ENCODE results near the gene CHMP3.

CHMP3 gene

GRCh38 chr2:86477349-86477748 lies 85.9 kb downstream of the CHMP3 start:
- H3K4me1 Mint-ChIP-seq, result peaks cover 34% of the 10 kb centered on the region
- no peak overlapping the region for H3K4me3 Mint-ChIP-seq
- no peaks in the 10 kb centered on the region for H3K9me3 Mint-ChIP-seq
- H3K27ac Mint-ChIP-seq, result peak overlapping the region; percentile 18
- H3K36me3 Mint-ChIP-seq, result peaks cover 100% of the 10 kb centered on the region
- no peak for ATAC-seq
- no peak for DNase-seq (ENCODE audit: low spot score in 2 of 2)

DNA sequence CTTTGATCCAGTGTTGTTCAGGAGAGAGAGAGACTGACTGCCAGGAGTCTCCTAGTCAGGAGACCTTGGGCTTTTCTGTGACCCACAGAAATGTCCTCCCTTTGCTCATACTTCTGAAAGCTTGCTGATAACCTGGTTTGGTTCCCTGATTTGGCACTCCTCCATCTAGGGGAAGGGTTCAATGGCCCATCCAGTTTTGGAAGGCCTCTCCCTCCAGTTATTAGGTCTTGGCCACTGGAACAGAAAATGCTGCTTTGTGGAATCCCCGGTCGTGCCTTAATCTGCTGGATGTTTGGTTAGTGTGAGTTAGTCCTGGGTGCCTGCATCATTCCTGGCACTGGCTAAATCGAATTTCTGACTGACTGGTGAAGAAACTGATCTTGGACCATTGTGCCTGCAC lies 86.3 kb downstream of the CHMP3 start:
- no peak for DNase-seq (ENCODE audit: low spot score in 2 of 2)
- Mint-ChIP-seq H3K4me1 (peaks cover 31% of the 10 kb centered on the region), H3K9me3 (no peaks in the 10 kb centered on the region), H3K36me3 (peaks cover 100% of the 10 kb centered on the region), H3K27ac (peak overlapping the region; percentile 18), H3K4me3 (no peak overlapping the region)
- no peak for ATAC-seq

- Mint-ChIP-seq H3K4me3 (no peak overlapping the region), H3K27ac (peak overlapping the region; percentile 18), H3K36me3 (peaks cover 99% of the 10 kb centered on the region), H3K4me1 (peaks cover 27% of the 10 kb centered on the region), H3K9me3 (no peaks in the 10 kb centered on the region)
- ATAC-seq (no peak), DNase-seq (ENCODE audit: low spot score in 2 of 2) (no peak)
These were observed 87.2 kb downstream of the CHMP3 start for GRCh38 chr2:86476092-86476491.

DNA sequence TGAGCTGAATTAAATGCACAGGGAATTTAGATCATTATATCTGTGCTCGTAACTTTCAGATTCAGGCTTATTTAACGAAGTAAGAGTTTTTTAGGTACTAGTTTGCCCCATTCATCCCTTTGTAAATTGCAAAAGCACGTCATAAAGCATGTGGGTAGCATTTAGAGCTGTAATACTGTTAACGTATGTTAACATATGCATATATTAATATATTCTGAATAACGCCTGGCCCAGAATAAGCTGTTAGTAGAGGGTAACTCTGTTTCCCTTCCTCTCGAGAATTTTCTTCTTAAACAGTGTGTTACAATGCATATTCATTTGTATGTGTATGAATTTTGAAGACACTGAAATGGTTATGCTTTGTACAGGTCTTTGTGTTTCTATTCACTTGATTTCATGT lies 91.6 kb downstream of the CHMP3 start:
- DNase-seq (ENCODE audit: low spot score in 2 of 2), result no peak
- H3K9me3 Mint-ChIP-seq, result no peaks in the 10 kb centered on the region
- H3K36me3 Mint-ChIP-seq, result peaks cover 99% of the 10 kb centered on the region
- H3K27ac Mint-ChIP-seq, result no peak overlapping the region
- no peak for ATAC-seq
- H3K4me1 Mint-ChIP-seq, result peaks cover 43% of the 10 kb centered on the region
- H3K4me3 Mint-ChIP-seq, result no peak overlapping the region

DNA sequence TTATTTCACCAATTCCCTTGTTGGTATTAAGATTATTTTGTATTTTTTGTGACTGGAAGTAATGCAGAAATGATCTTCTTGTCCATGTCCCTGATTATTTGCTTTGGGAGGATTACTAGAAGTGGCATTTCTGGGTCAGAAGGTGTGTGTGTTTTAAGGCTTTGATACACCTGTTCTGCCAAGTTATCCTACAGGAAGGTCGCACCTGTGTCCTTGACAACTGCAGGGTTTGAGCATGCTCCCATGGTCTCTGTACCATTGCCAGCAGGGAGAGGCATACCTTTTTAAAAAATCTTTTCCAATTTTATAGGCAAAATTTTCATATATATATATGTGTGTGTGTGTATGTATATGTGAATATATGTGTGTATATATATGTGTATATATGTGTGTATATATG lies 92.4 kb downstream of the CHMP3 start:
- ATAC-seq, result no peak
- H3K36me3 Mint-ChIP-seq, result peaks cover 99% of the 10 kb centered on the region

DNA sequence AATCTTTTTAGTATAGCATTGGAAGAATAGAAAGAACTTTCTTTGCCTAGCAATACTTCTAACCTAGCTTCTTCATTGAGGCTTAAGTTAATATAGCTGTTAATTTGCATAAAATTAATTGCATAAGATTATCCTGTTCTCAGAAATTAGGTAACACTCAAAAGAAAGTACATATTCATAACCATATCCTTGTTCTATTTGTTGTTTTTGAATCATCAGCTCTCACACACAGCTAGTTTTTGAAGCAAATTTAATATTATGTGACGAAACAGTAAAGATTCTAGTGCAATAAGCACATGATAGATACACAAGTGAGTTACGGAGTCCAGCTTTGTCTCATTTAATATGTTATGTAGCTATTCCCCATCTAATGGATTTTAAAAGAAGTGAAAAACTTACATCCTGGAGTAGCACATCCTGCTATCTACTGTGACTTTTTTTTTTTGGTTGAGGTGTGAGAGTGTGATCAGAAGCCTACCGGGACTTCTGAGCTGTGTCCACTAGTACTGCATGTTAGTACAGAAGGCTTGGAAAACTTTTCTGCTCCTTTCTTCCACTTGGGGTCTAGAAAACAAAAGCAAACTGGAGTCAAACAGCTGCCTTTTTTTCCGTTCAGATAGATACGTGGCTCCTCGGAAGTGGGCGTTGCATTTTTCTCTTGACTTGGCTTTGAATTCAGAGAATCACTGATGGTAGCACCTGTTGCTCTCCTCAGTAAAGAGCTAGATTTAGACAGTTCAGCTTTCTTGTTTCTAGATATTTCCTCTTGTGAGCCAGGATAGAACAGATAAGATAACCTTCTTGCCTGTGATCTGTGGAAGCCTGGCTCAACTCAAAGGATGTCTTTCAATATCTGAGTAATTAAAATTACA lies 94.8 kb downstream of the CHMP3 start:
- no peak for DNase-seq (ENCODE audit: low spot score in 2 of 2)
- Mint-ChIP-seq H3K4me1 (peaks cover 43% of the 10 kb centered on the region), H3K27ac (no peak overlapping the region), H3K36me3 (peaks cover 99% of the 10 kb centered on the region), H3K9me3 (no peaks in the 10 kb centered on the region), H3K4me3 (peak overlapping the region; percentile 35)
- no peak for ATAC-seq

More for the DNA sequence above, 92.4 kb downstream of the CHMP3 start:
- peaks cover 37% of the 10 kb centered on the region for H3K4me1 Mint-ChIP-seq
- no peak for DNase-seq (ENCODE audit: low spot score in 2 of 2)
- no peak overlapping the region for H3K4me3 Mint-ChIP-seq
- no peak overlapping the region for H3K27ac Mint-ChIP-seq
- no peaks in the 10 kb centered on the region for H3K9me3 Mint-ChIP-seq

- Mint-ChIP-seq H3K4me1 (peaks cover 47% of the 10 kb centered on the region), H3K36me3 (peaks cover 99% of the 10 kb centered on the region), H3K9me3 (no peaks in the 10 kb centered on the region), H3K4me3 (no peak overlapping the region), H3K27ac (no peak overlapping the region)
- DNase-seq (ENCODE audit: low spot score in 2 of 2), result no peak
- ATAC-seq, result no peak
These were observed 96.9 kb downstream of the CHMP3 start for GRCh38 chr2:86466306-86466705.

DNA sequence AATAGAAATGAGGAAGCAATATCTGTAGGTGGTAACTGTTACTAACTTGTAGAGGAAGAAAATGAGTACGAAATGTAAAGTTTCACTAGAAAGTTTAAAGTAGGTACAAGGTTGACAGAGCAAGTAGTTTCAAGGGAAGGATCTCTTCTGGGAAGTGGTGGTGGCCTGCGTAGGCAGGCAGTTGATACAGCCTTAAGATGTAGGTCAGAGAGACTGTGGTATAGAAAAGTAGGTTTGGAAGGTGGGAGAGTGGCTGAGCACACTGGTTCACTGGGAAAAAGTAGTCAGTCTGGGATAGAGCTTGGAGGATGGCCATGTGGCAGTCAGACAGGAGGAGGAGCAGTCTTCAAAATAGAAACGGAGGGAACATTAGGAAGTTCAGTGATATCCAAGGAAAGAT lies 98.6 kb downstream of the CHMP3 start:
- H3K4me3 Mint-ChIP-seq, result peak overlapping the region; percentile 14
- peak; percentile 83 for ATAC-seq
- H3K27ac Mint-ChIP-seq, result peak overlapping the region; percentile 60
- H3K9me3 Mint-ChIP-seq, result no peaks in the 10 kb centered on the region
- peaks cover 100% of the 10 kb centered on the region for H3K36me3 Mint-ChIP-seq
- DNase-seq (ENCODE audit: low spot score in 2 of 2), result no peak
- H3K4me1 Mint-ChIP-seq, result peaks cover 48% of the 10 kb centered on the region

GRCh38 chr2:86461042-86461743 lies 102.0 kb downstream of the CHMP3 start:
- H3K4me3 Mint-ChIP-seq, result no peak overlapping the region
- peaks cover 100% of the 10 kb centered on the region for H3K36me3 Mint-ChIP-seq
- peaks cover 41% of the 10 kb centered on the region for H3K4me1 Mint-ChIP-seq
- ATAC-seq (no peak), DNase-seq (ENCODE audit: low spot score in 2 of 2) (no peak)
- no peaks in the 10 kb centered on the region for H3K9me3 Mint-ChIP-seq
- no peak overlapping the region for H3K27ac Mint-ChIP-seq

- ATAC-seq (no peak), DNase-seq (ENCODE audit: low spot score in 2 of 2) (no peak)
- peaks cover 100% of the 10 kb centered on the region for H3K36me3 Mint-ChIP-seq
- H3K27ac Mint-ChIP-seq, result no peak overlapping the region
- peaks cover 19% of the 10 kb centered on the region for H3K4me1 Mint-ChIP-seq
- no peaks in the 10 kb centered on the region for H3K9me3 Mint-ChIP-seq
- no peak overlapping the region for H3K4me3 Mint-ChIP-seq
These were observed 108.1 kb downstream of the CHMP3 start for GRCh38 chr2:86455181-86455580.

DNA sequence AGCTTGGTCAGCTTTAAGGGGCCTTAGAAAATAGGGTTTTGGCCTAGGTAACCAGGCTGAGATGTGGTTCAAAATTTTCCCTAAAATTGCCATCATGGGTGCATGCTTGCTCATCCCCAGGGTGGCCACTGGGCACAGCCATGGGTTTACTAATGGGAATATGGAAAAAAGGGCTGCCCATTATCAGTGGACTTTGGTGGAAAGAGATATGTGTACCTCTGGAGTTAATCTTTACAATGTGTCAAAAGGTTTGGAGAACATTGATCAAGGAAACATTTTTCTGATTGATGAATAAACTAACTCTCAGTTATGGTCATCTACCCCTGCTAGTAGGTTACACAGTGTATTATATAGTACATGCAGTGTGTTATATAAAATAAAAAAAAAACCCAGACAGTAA lies 109.0 kb downstream of the CHMP3 start:
- H3K36me3 Mint-ChIP-seq, result peaks cover 100% of the 10 kb centered on the region
- no peak overlapping the region for H3K27ac Mint-ChIP-seq
- ATAC-seq (no peak), DNase-seq (ENCODE audit: low spot score in 2 of 2) (no peak)
- H3K4me1 Mint-ChIP-seq, result peaks cover 25% of the 10 kb centered on the region
- no peaks in the 10 kb centered on the region for H3K9me3 Mint-ChIP-seq
- no peak overlapping the region for H3K4me3 Mint-ChIP-seq

GRCh38 chr2:86453836-86454235 lies 109.4 kb downstream of the CHMP3 start:
- H3K4me1 Mint-ChIP-seq, result peaks cover 25% of the 10 kb centered on the region
- peaks cover 100% of the 10 kb centered on the region for H3K36me3 Mint-ChIP-seq
- no peak overlapping the region for H3K4me3 Mint-ChIP-seq
- peak; percentile 50 for ATAC-seq
- H3K9me3 Mint-ChIP-seq, result no peaks in the 10 kb centered on the region
- H3K27ac Mint-ChIP-seq, result no peak overlapping the region
- no peak for DNase-seq (ENCODE audit: low spot score in 2 of 2)
